ENCODE measurements around the gene ADAMTS2. TPM values are rescaled to one million over a fixed set of nuclear protein-coding genes. Genes with fewer than 3 reads are reported as not detected.

ADAMTS2 gene
- total and polyA plus RNA-seq, 2 of the 4 experiments (the other 2 are of a cell fraction) = 19.0 to 58.8 TPM

- Histone ChIP-seq H3K9me1 (ENCODE audit: insufficient read depth, low read length) (peaks cover 8% of the 10 kb centered on the region; the same call in 1 of the 2 replicates), H4K5ac (ENCODE audit: low read depth, low read length) (no peak overlapping the region), H2AFZ (replicated peaks; ENCODE audit: low read length, poor library complexity) (no peak overlapping the region), H3K27me3 (ENCODE audit: control insufficient read depth, insufficient read depth, low read length) (no peaks in the 10 kb centered on the region), H3K18ac (ENCODE audit: low read depth, low read length) (no peak overlapping the region), H2BK20ac (ENCODE audit: low read depth, low read length) (no peak overlapping the region), H2BK120ac (ENCODE audit: low read depth, low read length) (no peak overlapping the region), H3K79me1 (ENCODE audit: low read depth in 1 of 2, low read length in 2 of 2) (no peaks in the 10 kb centered on the region; a peak in 2 of 4 replicates), H4K91ac (ENCODE audit: insufficient read depth, low read depth, low read length) (no peak overlapping the region), H2BK5ac (ENCODE audit: low read depth, low read length, poor library complexity, severe bottlenecking) (no peak overlapping the region), H4K8ac (ENCODE audit: low read depth in 2 of 2, low read length in 2 of 2) (no peak overlapping the region), H3K4me1 (ENCODE audit: control insufficient read depth, insufficient read depth, low read length) (no peaks in the 10 kb centered on the region), H3K4me2 (ENCODE audit: low read depth, low read length) (no peak overlapping the region), H3K4me3 (ENCODE audit: insufficient read depth, low read depth, low read length) (no peak overlapping the region), H3K14ac (replicated peaks; ENCODE audit: low read depth, low read length) (no peak overlapping the region), H4K20me1 (ENCODE audit: insufficient read depth, low read length) (no peaks in the 10 kb centered on the region), H3K27ac (ENCODE audit: insufficient read depth, low read length) (no peak overlapping the region), H2AK5ac (ENCODE audit: low read depth, low read length) (no peak overlapping the region), H3K56ac (ENCODE audit: extremely low read depth, insufficient read depth, low read length) (no peak overlapping the region), H3K9me3 (ENCODE audit: control insufficient read depth, insufficient read depth, low read length) (peaks cover 2% of the 10 kb centered on the region), H3K23ac (ENCODE audit: low read depth, low read length) (no peak overlapping the region), H3K9ac (ENCODE audit: low read depth, low read length) (no peak overlapping the region), H3K4ac (ENCODE audit: low read depth, low read length) (no peak overlapping the region), H2AK9ac (replicated peaks; ENCODE audit: low read depth, low read length, poor library complexity) (no peak overlapping the region), H2BK15ac (ENCODE audit: low read depth, low read length) (no peak overlapping the region), H3K36me3 (ENCODE audit: control insufficient read depth, insufficient read depth, low read length) (peaks cover 7% of the 10 kb centered on the region)
- dilution Hi-C loops (cut with HindIII; ENCODE audit: low sequenced_read_pairs, unreplicated experiment) = no loop called here
- no CpG with 5 or more reads among the region's 9 CpGs for whole genome bisulfite sequencing, 2 experiments (ENCODE audit: extremely low coverage in 2 of 2, insufficient read length in 1 of 2)
- ChIA-PET POLR2A (ENCODE audit: unreplicated experiment) (no interaction called here), CTCF (no interaction called here)
- ATAC-seq (ENCODE audit: low read depth) = no peak
- no TSS peak for BruUV-seq (replicated peaks)
- DNase-seq = no peak
- TF ChIP-seq BHLHE40 (IDR thresholded peaks at IDR 0.05; ENCODE audit: low read depth, low read length) = no peak
- TF ChIP-seq FOS (IDR thresholded peaks at IDR 0.05; ENCODE audit: low read depth, low read length) = no peak
- TF ChIP-seq, protein P1, sequence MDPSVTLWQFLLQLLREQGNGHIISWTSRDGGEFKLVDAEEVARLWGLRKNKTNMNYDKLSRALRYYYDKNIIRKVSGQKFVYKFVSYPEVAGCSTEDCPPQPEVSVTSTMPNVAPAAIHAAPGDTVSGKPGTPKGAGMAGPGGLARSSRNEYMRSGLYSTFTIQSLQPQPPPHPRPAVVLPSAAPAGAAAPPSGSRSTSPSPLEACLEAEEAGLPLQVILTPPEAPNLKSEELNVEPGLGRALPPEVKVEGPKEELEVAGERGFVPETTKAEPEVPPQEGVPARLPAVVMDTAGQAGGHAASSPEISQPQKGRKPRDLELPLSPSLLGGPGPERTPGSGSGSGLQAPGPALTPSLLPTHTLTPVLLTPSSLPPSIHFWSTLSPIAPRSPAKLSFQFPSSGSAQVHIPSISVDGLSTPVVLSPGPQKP (IDR thresholded peaks at IDR 0.05; ENCODE audit: borderline replicate concordance, low read depth, low read length) = no peak
- TF ChIP-seq SMC3 (IDR thresholded peaks at IDR 0.05; ENCODE audit: low read depth, low read length) = no peak
- TF ChIP-seq RAD21 (IDR thresholded peaks at IDR 0.05; ENCODE audit: low read length) = no peak
- TF ChIP-seq, protein P2, sequence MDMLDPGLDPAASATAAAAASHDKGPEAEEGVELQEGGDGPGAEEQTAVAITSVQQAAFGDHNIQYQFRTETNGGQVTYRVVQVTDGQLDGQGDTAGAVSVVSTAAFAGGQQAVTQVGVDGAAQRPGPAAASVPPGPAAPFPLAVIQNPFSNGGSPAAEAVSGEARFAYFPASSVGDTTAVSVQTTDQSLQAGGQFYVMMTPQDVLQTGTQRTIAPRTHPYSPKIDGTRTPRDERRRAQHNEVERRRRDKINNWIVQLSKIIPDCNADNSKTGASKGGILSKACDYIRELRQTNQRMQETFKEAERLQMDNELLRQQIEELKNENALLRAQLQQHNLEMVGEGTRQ (IDR thresholded peaks at IDR 0.05; ENCODE audit: low read depth, low read length) = no peak
- TF ChIP-seq CEBPB (IDR thresholded peaks at IDR 0.05; ENCODE audit: low read depth, low read length) = no peak
- no peak for TF ChIP-seq POLR2A (IDR thresholded peaks at IDR 0.05; ENCODE audit: low read depth, low read length)
- TF ChIP-seq MXI1 (IDR thresholded peaks at IDR 0.05; ENCODE audit: borderline replicate concordance, low read depth, low read length) = no peak
- intact Hi-C loops (cut with micrococcal nuclease) = no loop called here
- in situ Hi-C loops (cut with MboI; ENCODE audit: low sequenced_read_pairs) = no loop called here
Measured at GRCh38 chr5:179181988-179182387, 163.3 kb downstream of the ADAMTS2 start.
